NCI-H2227 (cell line): ENCODE data around the gene RGMA.

Experiments used
- DNase-seq: peaks from one replicate; lab custom pipeline; 2025; ENCODE audit not compliant: unreplicated experiment; lab: John Stamatoyannopoulos, UW

RGMA gene

DNA sequence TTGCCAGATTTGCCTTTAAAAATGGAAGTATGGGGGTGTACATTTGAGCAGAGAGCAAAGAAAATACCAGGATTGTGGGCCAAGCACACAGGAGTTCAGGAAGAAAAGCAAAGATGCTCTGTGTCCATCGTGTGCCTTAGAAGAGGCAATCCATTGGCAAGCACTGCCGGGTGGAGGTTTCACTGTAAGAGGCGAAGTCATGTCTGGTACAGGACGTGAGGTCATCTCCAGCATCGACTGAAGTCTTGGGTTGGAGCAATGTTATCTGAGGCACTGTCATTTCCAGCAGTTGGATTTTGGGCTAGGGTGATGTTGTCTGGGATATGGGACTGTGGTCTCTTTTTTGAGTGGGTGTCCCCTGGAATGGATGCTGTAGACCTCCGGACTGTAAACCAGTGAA is 4.8 kb upstream of the RGMA start:
- DNase-seq = no peak

DNA sequence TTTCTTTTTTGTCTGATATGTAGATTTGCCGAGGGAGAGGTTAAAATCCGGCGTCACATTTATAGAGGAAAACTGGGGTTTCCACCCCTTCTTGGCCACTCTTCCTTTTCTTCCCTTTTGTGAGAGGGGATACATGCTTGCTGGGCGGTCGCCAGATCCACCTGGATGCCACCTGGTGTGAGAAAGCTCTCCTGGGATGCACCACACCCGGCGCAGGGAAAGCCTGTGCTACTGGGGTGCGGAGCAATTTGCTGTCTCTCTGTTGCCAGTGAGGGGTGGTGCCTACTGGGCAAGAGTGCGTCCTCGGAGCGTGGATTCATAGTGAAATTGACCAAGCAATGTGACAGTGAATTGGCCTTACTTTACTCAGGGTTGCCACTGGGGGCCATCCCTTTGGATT is 2.5 kb upstream of the RGMA start:
- no peak for DNase-seq

DNA sequence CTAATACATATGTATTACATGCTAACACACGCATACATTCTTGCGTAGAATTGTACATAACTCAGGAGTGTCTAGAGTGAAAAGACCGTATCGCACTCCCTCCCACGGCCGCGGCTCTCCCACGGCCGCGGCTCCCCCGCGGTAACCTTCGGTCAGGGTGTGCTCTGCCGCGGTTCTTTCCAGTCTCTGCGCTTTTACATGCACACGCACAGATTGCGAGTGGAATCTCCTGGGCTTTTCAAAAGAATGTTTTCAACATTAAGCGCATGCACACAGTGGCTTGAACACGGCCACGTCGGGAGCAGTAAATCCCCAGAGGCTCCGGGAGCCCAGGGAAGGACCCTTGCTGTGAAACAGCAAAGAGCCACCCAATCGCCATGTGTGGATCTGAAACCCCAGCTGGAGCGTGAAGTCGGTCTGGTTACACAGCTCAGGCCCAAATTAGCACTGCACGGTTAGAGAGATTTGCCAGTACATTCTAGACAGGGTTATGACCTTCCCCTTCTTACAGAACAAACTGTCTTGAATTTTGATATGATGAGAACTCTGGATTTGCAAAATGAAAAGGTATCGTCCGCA is 805 bp upstream of the RGMA start:
- DNase-seq = peak; percentile 9

DNA sequence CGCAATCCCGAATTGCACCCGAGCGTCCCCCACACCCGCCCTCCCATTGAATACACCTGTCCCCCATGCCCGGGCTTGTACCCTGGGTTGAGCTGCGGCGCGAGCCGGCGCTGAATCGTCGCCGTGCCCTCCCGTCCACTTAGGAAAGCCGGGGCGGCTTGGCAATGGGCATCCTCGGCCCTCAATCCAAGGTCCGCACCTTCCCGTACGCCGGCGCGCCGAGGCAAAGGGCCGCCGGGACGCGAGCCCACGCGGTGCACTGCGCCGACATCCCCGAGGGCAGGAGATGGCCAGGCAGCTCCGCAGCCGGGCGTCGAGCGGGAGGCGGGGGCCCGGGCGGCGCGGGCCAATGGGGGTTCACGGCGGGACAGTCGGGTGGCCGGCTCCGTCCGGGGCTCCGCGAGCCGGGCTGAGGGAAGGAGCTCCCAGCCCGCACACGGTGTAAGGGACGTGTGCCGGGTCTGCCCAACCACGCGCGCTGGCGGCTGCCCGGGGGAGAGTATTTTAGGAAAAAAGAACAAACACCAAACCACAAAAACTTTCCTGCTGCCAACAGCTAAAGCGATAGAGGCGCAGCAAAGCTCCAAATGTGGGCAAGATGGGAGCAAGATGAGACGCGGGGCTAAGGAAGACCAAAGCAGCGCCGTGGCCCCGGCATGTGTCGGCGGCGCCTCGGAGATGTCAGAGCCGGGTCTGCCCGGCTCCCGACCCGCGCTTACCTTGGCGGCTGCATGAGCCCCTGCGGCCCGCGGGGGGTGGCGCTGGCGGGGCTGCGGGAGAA is 621 bp downstream of the RGMA start:
- peak; percentile 63 for DNase-seq

DNA sequence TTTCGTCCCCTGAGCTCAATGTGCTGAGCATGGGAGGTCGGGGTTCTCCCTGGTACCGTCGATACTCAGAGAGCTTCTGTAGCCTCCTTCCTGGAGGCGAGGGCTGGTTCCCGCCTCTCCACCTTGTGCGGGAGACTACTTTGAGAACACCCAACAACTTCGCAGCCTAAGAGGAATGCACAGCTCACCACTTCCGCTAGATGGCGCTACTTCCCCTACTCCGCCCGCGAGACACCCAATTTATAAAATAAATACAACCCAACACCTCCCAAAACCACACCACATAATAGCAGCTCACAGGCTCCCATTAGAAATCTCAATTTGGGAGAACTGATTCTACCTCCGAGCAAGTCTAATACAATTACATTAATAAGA is 1.2 kb downstream of the RGMA start:
- peak; percentile 76 for DNase-seq

DNA sequence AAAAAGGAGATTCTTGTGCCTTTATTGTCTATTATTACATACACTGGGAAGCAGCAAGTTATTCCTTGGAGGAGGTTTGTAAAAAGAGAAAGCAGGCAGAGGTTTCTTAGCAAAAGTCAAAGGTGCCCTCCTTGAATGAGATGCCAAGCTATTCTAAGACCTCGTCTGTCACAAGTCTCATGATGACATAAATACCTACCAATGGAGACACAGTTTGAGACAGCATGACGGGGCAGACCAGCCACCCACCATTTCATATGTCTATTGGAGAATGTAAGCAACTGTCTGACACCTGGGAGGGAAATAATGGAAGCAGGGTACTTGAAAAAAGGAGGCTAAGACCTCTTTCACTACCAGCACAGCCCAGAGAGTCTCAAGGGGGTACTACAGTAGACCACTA is 2.2 kb downstream of the RGMA start:
- no peak for DNase-seq

DNA sequence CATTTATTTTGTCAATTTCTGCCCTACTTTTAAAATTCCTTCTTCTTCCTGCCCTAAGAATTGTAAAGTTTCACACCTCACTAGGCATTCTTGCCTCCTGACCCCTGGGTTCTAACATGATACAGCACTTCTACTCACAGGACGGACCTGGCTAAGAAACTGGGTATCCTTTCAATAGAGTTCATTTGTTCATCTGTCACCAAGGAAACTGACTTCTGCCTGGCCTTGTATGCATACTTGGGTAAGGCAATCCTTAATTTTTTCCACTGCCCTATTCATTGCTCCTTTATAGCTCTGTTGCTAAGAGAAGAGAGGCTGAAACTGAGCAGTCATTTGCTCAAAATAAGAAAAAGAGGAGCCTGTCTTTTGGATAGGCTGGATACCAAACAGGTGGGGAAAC is 3.3 kb downstream of the RGMA start:
- DNase-seq = no peak

DNA sequence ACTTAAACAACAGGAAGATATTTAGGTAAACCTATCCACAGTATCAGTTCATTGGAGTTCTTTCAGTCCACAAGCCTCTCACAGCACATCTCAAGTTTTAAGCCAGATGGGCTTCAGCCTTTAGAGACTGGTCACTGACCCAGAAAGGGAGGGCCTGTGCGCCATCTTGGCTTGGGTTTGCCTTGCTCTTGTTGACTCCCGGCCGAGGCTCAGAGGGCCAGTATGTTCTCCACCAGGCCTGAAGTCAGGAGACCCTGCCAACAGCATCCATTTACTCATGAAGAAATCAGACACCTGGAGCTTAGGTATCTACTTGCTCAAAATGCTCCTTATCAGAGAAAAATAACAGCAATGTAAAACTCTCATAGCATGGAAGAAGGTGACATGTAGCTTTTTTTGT is 6.2 kb downstream of the RGMA start:
- no peak for DNase-seq

DNA sequence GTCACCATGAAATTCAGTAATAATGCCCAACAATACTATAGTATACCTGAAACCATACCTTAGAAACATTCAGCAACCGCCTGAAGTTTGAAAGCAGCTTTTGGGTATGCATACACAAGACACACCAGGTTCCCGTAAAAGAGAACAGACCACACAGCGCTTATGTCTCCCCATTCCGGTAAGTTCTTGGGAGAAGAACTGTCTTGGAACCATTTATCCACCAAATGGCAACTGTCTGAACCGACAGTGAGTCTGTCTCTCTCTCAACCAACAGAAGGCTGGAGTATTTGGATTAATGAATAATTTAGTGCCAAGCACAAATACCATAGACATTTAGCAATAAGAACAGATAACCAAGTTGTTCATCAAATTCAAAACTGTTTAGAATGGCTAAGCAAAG is 7.6 kb downstream of the RGMA start:
- no peak for DNase-seq

DNA sequence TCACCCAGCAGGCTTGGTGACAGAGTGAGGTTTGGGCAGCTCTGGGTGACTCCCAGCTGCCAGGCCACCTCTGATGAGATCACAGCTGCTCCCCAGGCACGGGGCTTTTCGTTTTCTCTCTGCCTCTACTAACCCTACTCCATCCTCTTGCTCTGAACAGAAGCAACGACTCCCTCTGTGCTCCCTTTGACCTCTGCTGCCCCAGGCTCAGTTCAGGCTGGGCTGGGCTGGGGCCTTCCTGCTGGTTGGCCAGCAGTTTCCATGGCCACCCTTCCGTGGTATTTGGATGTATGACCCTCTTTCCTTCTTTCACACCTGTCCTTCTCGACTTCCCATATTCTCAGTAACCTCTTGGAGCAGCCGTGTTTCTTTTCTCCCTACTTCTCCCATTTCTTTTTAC is 8.6 kb downstream of the RGMA start:
- no peak for DNase-seq

DNA sequence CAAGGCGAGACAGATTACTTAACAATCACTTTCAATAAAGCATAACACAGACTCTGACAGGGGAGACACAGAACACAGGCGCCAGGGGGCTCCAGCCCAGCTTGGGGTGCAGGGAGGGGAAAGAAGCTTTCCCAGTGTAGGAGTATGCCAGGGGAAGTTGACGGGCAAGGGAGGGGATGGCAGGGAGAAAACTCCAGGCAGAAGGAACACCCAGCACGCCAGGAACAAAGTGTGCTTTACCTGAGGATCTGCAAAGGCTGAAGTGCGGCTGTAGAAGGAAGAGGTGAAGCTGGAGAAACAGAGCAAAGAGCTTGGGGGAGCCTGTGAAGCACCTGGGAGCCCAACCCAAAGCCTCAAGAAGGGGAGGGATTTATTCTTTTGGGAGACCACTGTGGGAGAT is 12.1 kb downstream of the RGMA start:
- no peak for DNase-seq

DNA sequence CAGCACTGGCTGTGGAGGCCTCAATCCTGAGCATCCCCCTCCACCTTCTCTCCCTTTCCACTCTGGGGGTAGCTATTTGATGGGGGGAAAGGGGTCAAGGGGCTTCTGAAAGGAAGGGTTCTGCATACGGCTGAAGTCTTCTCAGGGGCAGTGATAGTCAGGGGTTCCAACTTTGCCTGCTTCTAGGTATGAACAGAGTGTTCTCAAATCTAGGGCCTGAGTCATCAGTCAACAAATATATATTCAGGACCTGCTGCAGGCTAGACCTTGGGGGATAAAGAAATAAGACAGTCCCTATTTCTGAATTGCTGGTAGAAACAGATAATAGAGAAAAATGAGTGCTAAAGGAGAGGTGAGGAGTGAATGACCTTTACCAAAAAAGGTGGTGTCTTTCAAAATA is 12.8 kb downstream of the RGMA start:
- no peak for DNase-seq

DNA sequence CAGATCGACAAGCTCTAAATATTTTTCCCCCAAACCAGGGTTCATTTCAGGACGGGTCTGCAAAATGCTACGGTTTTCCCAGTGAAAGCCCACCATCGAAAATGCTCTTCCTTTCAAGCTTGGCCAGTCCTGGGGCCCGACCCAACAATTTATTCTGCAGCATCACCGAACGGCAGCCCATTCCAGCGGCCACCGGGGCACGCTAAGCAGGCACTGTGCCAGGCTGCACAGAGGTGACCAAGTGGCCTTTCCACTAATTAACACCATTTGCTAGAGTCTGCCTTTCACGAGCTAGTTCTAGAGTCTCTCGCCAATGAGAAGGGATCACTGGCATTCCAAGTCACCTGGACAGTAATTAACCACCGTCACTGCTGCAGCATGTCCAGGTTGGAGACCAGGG is 14.4 kb downstream of the RGMA start:
- DNase-seq = no peak

DNA sequence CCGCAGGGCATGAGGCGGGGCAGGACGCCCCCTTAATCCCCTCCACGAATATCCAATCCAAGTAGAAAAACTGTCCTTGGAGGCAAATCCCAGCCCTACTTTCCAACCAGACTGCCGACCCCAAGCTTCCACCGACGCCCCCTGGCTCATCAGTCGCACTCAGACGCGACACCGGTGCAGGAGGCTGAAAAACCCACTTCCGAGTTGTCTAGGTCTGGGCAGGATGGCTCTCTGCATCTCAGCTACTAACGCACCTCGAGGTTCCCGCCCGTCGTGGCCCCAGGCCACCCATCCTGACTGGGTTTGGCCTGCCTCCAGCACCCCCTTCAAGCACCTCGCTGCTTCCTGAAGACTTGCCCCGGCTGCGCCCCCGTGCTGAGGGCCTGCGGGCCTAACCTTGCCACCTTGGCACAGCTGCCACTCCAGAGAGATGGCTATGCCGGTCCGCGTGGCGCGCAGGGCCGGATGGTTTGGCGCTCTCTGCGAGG is 15.5 kb downstream of the RGMA start:
- peak; percentile 20 for DNase-seq

DNA sequence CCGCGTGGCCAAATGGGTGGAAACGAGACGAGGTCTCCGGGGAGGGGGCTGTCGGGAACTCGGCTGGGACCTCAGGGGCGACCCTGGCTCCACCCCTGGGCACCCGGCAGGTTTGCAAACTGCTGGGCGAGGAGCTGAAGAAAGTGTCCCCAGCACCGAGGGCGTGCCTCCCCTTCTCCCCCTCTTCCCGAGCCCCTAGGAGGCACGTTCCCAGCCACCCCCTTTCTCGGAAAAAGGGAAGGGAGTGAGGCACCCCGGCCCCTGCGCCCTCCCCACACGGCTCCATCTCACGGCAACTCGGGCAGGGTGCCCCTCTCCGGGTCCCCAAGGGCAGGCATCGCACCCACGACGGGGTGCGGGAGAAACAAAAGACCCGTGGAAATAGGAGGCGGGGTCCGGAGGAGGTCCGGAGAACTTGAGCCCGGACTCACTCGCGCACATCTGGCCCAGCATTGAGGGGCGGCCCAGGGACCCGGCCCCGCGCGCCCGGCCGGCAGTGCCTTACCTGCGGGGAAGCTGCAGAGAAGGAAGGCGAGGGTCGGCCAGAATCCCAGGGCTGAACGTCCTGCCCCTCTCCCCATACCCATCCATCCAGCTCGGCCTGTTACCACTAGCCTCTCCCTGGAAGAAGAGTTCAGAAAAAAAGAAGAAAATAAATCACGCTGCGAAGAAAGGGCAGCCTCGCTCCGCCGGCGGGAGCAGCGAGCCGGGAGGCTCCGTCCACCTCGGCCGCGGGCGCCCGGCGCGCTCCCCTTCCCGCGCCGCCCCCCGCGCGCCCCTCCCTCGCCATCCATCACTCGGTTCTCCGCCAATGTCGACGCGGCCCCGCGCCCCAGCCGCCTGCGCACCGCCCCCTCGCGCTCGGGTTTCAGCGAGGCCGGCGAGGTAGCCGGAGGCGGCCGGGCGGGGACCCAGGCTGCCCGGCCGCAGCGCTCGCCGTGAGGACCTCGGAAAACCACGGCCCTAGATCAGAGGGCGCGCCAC is 16.3 kb downstream of the RGMA start:
- peak; percentile 81 for DNase-seq

DNA sequence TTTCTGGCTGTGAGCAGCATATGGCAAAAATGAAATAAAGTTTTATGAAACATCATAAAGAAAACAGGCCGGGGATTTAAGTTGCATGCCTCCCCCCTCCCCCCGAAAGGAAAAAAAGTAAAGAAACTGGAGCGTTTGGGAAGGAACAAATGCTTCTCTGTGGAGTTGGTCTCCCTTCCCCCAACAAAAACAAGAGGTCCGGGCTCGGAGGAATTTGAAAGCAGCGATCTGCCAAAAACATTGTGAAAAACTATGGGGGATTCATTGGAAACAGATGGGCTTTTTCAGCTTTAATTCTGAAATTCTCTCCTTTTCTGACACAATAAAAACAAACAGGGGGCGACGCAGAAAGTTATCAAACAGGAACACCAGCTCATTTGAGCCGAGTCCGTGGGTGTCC is 17.0 kb downstream of the RGMA start:
- no peak for DNase-seq

DNA sequence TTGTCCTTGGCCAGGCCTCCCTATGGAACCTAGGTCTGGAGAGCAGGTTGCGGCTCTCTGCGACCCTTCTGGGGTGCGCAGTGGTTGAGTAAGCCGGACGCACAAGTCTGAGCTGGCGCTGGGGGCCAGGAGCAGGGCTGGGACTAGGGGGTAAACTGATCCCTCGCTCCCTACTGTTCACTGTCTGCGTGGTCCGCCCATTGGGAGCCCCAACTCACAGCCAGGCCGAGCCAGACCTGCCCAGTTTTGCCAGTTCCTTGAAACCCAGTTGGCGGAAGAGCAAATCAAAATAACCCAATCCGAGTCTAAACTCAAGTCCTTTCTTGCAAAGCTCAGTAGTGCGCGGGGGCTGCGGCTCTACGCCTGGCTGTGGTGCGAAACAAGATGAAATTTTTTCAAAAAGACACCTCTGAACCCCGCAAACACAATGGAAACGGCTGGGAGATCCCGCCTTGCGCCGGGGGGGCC is 17.5 kb downstream of the RGMA start:
- DNase-seq = no peak

DNA sequence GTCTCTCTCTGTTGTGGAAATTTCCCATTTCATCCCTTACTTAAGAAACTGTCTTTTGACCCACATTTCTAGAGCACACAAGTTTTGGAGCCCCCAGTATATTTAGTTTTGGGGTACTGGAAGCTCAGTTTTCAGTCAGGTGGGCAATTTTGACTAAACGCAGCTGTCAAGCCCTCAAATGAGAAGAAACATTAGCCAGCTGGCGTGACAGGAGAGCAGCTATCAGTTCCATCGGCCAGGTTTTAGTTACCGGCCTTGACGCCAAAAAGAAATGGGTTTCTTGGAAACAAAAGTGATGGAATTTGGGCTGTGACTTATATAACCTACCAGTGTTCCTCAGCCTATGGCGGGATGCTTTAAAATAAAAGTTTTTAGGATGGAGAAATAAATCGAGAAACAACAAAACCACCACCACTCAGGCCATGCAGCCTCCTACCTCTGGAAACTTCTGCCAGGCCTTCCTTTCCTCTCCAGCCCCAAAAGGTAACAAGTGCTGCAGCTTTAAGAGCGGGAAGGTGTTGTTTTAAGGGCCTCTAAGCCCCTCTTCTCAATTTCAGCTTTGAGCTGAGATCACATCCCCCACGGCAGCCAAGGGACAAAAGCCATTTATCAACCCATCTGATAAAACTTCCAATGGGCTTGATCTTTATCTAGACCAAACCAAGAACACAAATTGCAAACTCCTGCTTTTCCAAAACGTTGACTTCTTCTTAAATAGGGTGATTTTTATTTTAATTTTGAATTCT is 18.3 kb downstream of the RGMA start:
- no peak for DNase-seq

DNA sequence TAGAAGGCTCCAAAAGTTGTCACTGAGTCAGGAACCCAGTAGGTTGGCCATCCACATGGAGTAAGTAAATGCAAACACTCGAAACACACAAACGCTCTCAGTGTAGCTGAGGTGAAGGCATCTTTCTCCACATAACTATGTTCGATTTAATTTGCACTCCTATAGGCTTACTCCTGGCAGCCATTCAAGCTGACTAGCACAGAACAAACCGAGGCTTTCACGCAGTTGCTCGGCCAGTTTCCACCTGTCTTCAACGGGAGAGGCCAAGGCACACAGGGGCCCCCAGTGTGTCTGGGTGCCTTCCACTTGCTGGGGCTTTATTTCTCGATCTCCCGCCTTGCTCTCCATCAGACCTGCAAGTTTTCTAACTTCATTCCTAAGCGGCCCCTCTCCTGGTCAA is 18.9 kb downstream of the RGMA start:
- DNase-seq = no peak

DNA sequence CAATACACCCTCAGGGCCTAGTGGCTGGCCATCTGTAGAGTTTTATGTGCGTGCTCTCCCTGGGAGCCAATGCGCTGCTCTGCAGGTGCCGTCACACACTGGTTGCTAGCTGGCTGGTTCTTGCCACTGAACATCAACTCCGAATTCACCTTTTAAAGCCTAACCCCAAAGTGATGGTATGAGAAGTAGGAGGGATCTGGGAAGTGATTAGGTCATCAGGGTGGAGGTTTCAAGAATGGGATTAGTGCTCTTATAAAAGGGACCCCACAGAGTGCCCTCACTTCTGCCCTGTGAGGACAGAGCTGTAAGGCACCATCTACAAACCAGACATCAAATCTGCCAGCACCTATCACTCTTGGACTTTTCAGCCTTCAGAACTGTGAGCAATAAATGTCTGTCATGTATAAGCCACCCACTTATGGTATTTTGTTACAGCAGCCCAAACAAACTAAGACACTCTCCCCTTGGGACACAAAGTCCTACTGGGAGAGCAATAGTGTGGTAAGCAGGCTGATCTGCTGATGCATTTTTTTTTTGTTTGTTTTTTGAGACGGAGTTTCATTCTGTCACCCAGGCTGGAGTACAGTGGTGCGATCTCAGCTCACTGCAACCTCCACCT is 20.3 kb downstream of the RGMA start:
- DNase-seq = no peak
